Right lobe of liver (tissue), 6 donors: ENCODE measurements around the gene NTM. TPM values are rescaled to one million over a fixed set of nuclear protein-coding genes. Genes with fewer than 3 reads are reported as not detected.

Source experiments
- ATAC-seq, 4 donors: fragments of 200-7000 bp; cut with Tn5 transposase; one replicate each; pipeline ENCODE4 v1.9.1; 2020; ENCODE audit warnings: mild to moderate bottlenecking in 4 of 4, moderate library complexity in 4 of 4
- DNase-seq, 3 donors: peaks; one replicate each; pipeline ENCODE4 v3.0.0-alpha.2; 2020
- H3K27ac ChIP-seq, 3 donors: fragments of 200-600 bp; one replicate each; pipeline ENCODE4 v1.8.0; 2022
- H3K27me3 ChIP-seq, 2 donors: fragments of 200-600 bp; one replicate each; pipeline ENCODE4 v1.8.0; 2022
- H3K36me3 ChIP-seq, 4 donors: fragments of 200-600 bp; sonication (generic) in 1 of 4; one replicate each; pipeline versions ENCODE4 v1.5.1 to v1.8.0; 2017 to 2022; ENCODE audit warnings: control low read depth in 1 of 4
- H3K4me1 ChIP-seq, 4 donors: fragments of 200-600 bp; sonication (generic) in 1 of 4; one replicate each; pipeline versions ENCODE4 v1.5.1 to v1.8.0; 2017 to 2022; ENCODE audit warnings: control low read depth in 1 of 4
- H3K4me3 ChIP-seq, 3 donors: fragments of 200-600 bp; one replicate each; pipeline ENCODE4 v1.8.0; 2022
- H3K9me3 ChIP-seq, 4 donors: fragments of 200-600 bp; sonication (generic) in 1 of 4; one replicate each; pipeline versions ENCODE4 v1.5.1 to v1.8.0; 2017 to 2022; ENCODE audit warnings: control low read depth in 1 of 4
- CTCF ChIP-seq, 4 donors: fragments of 200-600 bp in 3 of 4; fragments of 450-650 bp in 1 of 4; IDR thresholded peaks; one replicate each; pipeline versions ENCODE4 v1.5.1 to v1.8.0; 2016 to 2022; ENCODE audit warnings: antibody characterized with exemption in 4 of 4, mild to moderate bottlenecking in 2 of 4
- POLR2A ChIP-seq: fragments of 450-650 bp; IDR thresholded peaks from one replicate; pipeline ENCODE4 v1.6.1; 2017; ENCODE audit warnings: antibody characterized with exemption, mild to moderate bottlenecking
- WGBS: methylation state at CpG from one replicate; pipeline ENCODE4 v1.1.6; 2018; ENCODE audit warnings: low coverage, low lambda C conversion rate; ENCODE audit not compliant: insufficient coverage; ENCODE audit errors: missing lambda C conversion rate; 5-methylcytosine and 5-hydroxymethylcytosine counted together
- intact Hi-C, 2 donors: fragments of 100-400 bp; cut with DNase I; formaldehyde crosslinking; loops; one replicate each; pipeline versions ENCODE4 v1.11.2 to v1.14.1; 2022
- total RNA-seq, 6 experiments: library from RNA; depleted of rRNA in 2 of 6; stranded (reverse); fragments of >200 nt in 2 of 6; fragmentation: NEBNext Ultra II Directional in 3 of 6; extraction: Animal tissue kit (Norgen Biotek cat#: 25700) in 3 of 6; gene quantifications; one replicate each; pipeline versions ENCODE4 v1.1.0 to v1.2.4, GENCODE V29; 2016 to 2023
- donor health status: DM: no; HTN: yes; CAD: no.
- donor health status: DM: no; HTN: no; CAD: no.
- donor health status: DM: no; HTN: no; CAD: no.
- donor health status: DM: no; HTN: yes; CAD: no.
- donor health status: DM: no; HTN: yes; CAD: no.

The NTM gene
- total RNA-seq, 6 experiments from 2014 or later, result 0.35 TPM; not detected in 5

DNA sequence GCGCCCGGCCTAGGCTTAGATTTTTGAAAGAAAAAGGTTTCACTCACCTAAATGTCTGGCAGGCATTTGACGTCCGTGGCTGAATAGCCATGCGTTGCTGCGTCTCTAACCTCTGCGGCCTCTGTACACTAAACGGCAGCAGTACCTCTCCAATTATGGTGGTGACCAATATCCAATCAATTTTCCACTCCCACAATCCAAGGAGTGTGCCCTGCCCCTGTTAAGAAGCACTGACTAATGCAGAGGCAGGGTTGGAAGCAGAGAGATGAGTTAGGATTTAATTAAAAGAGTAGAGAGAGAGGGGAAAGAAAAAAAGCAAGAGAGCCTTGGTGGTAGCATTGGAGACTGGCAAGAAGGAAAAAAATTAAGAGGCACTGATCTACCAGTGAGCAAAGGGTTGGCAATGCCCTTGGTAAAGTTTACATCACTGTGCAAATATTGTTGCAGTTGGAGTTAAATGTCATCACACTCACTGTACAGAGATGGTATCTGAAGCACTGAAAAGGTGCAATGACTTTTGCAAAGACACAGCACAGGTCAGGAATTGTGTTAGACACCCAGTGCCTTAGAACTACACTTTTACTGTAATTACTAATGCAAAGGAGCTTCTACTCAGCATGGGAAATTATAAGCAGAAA is 526.7 kb downstream of the NTM start:
- H3K36me3 ChIP-seq, result no peaks in the 10 kb centered on the region
- WGBS, result 82% methylated on average over 4 of the region's 8 CpGs
- no peak overlapping the region for H3K27ac ChIP-seq
- intact Hi-C loops, result no loop called here
- H3K27me3 ChIP-seq, result no peaks in the 10 kb centered on the region
- no peaks in the 10 kb centered on the region for H3K9me3 ChIP-seq
- no peak for TF ChIP-seq CTCF (IDR thresholded peaks at IDR 0.05)
- no peak for TF ChIP-seq POLR2A
- no peak for DNase-seq
- no peaks in the 10 kb centered on the region for H3K4me1 ChIP-seq
- no peak overlapping the region for H3K4me3 ChIP-seq
- no peak for ATAC-seq

DNA sequence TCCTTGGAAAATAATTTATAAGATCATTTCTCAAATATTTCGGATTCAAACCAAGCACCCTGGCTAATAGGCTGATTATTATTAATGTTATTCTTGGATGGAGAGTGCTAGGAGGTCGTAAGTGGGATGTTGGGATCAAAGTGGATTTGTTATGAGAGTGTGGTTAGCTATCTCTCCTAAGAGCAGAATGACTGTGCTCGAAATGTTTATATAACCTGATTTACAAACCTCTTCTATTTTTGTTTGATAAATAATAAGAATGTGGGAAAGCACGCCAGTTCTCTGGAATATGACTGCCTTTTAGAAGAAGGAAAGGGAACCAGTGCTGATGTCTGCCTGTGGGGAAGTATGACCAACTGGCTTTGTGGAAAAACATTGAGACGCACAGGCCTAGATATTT is 527.5 kb downstream of the NTM start:
- no peak for DNase-seq
- no peaks in the 10 kb centered on the region for H3K9me3 ChIP-seq
- H3K4me1 ChIP-seq, result no peaks in the 10 kb centered on the region
- no peak for ATAC-seq
- intact Hi-C loops, result no loop called here
- H3K27ac ChIP-seq, result no peak overlapping the region
- TF ChIP-seq POLR2A, result no peak
- TF ChIP-seq CTCF (IDR thresholded peaks at IDR 0.05), result no peak
- 45% methylated on average over 5 of the region's 5 CpGs for WGBS
- H3K27me3 ChIP-seq, result no peaks in the 10 kb centered on the region
- H3K36me3 ChIP-seq, result no peaks in the 10 kb centered on the region
- H3K4me3 ChIP-seq, result no peak overlapping the region

DNA sequence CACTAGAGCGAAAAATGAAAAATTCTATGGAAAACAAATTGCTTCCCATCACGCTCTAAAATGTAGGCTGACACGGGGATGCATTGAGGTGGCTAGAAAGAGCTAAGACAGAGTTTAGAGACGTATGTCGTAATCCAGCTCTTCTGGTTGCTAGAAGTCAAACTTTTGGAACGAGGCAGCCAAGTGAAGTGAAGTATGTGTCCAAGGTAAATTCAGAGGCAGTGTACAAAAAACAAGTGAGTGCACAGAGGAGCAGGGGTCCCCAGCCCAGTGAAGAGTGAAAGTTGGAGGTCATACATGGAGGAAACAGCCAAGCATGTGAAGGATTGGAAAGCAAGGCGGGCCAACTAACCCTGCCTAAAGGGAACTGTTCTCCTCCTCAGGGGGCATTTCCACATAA is 528.5 kb downstream of the NTM start:
- WGBS, result 81% methylated on average over 7 of the region's 7 CpGs
- no peaks in the 10 kb centered on the region for H3K4me1 ChIP-seq
- TF ChIP-seq POLR2A, result no peak
- TF ChIP-seq CTCF (IDR thresholded peaks at IDR 0.05), result no peak
- H3K9me3 ChIP-seq, result no peaks in the 10 kb centered on the region
- no peak overlapping the region for H3K4me3 ChIP-seq
- no peaks in the 10 kb centered on the region for H3K36me3 ChIP-seq
- DNase-seq (no peak), ATAC-seq (no peak)
- no peaks in the 10 kb centered on the region for H3K27me3 ChIP-seq
- intact Hi-C loops, result no loop called here
- H3K27ac ChIP-seq, result no peak overlapping the region

GRCh38 chr11:131899950-131900580 is 529.6 kb downstream of the NTM start:
- TF ChIP-seq CTCF (IDR thresholded peaks at IDR 0.05), result no peak
- DNase-seq (no peak), ATAC-seq (no peak)
- Histone ChIP-seq H3K27me3 (no peaks in the 10 kb centered on the region), H3K27ac (no peak overlapping the region), H3K9me3 (no peaks in the 10 kb centered on the region), H3K4me1 (no peaks in the 10 kb centered on the region), H3K4me3 (no peak overlapping the region), H3K36me3 (no peaks in the 10 kb centered on the region)
- 51% methylated on average over 6 of the region's 6 CpGs for WGBS
- intact Hi-C loops, result no loop called here
